ENCODE results near the gene FGF21.
"Not testable (repeated sequence)": the region's sequence is repeated elsewhere in the genome, so short reads cannot be mapped to it uniquely, and the experiment has no call there.

Gene FGF21

GRCh38 chr19:48714759-48715675 is 40.3 kb upstream of the FGF21 start:
- peaks cover 4 to 56% (median 47%) of the 10 kb centered on the region in 4 donors for H3K4me1 ChIP-seq
- intact Hi-C loops (cut with DNase I; ENCODE audit: low total_unique reads): no loop called here
- no peaks in the 10 kb centered on the region for H3K9me3 ChIP-seq
- TF ChIP-seq, protein P1, sequence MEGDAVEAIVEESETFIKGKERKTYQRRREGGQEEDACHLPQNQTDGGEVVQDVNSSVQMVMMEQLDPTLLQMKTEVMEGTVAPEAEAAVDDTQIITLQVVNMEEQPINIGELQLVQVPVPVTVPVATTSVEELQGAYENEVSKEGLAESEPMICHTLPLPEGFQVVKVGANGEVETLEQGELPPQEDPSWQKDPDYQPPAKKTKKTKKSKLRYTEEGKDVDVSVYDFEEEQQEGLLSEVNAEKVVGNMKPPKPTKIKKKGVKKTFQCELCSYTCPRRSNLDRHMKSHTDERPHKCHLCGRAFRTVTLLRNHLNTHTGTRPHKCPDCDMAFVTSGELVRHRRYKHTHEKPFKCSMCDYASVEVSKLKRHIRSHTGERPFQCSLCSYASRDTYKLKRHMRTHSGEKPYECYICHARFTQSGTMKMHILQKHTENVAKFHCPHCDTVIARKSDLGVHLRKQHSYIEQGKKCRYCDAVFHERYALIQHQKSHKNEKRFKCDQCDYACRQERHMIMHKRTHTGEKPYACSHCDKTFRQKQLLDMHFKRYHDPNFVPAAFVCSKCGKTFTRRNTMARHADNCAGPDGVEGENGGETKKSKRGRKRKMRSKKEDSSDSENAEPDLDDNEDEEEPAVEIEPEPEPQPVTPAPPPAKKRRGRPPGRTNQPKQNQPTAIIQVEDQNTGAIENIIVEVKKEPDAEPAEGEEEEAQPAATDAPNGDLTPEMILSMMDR (IDR thresholded peaks at IDR 0.05): no peak
- H3K4me3 ChIP-seq: peak overlapping the region; percentile 57 to 73
- peak overlapping the region; percentile 74 to 82 for H3K27ac ChIP-seq
- DNase-seq: no peak
- H3K27me3 ChIP-seq: no peaks in the 10 kb centered on the region
- H3K36me3 ChIP-seq: no peaks in the 10 kb centered on the region

DNA sequence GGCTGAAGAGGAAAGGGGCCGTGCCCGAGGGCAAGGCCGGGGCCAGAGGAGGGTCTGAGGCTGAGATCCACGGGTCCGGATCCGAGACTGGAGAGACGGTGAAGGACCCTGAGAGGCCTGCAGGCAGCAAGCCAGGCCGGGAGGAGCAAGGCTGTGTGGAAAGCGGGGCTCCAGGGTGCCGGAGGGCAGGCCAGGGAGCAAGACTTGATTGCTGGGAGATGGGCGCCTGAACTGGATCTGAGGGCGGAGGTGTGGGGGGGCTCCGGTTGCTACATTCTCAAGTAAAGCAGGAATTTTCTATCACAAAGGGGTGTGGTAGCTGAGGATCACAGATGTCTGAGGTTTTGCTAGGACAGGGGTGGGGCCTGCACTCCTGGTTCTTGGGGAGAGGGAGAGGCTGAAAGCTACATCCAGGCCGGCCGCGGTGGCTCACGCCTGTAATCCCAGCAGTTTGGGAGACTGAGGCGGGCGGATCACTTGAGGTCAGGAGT is 39.6 kb upstream of the FGF21 start:
- intact Hi-C loops (cut with DNase I; ENCODE audit: low total_unique reads): no loop called here

GRCh38 chr19:48716562-48717291 is 38.6 kb upstream of the FGF21 start:
- Histone ChIP-seq H3K27me3 (no peaks in the 10 kb centered on the region), H3K4me1 (peaks cover 4 to 61% (median 50%) of the 10 kb centered on the region in 4 donors), H3K36me3 (no peaks in the 10 kb centered on the region), H3K27ac (peak overlapping the region; percentile 74 to 82), H3K4me3 (peak overlapping the region; percentile 19 to 49), H3K9me3 (no peaks in the 10 kb centered on the region)
- intact Hi-C loops (cut with DNase I; ENCODE audit: low total_unique reads): no loop called here
- TF ChIP-seq, protein P1 (IDR thresholded peaks at IDR 0.05): no peak
- DNase-seq: peak in 1 of 2 donors; percentile 83

More for the DNA sequence above, 39.6 kb upstream of the FGF21 start:
- Histone ChIP-seq H3K4me1 (peaks cover 4 to 61% (median 49%) of the 10 kb centered on the region in 4 donors), H3K36me3 (no peaks in the 10 kb centered on the region), H3K27me3 (no peaks in the 10 kb centered on the region), H3K4me3 (peak overlapping the region in 1 of 2 donors; percentile 73), H3K27ac (peak overlapping the region; percentile 74 to 82), H3K9me3 (no peaks in the 10 kb centered on the region)
- TF ChIP-seq, protein P1 (IDR thresholded peaks at IDR 0.05): no peak
- no peak for DNase-seq

DNA sequence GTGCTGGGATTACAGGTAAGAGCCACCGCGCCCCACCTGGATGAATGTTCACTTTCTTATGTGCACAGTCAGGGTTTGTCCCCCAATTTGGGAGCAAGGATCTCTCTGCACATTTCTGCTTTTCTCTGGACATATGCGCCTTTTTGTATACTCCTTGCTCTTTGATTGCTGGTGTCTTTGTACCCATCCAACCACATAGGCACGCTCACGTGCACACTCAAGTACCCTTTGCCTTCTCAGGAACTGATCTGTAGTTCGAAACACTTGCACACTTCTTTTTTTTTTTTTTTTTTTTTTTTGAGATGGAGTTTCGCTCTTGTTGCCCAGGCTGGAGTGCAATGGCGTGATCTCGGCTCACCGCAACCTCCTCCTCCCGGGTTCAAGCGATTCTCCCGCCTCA is 37.2 kb upstream of the FGF21 start:
- intact Hi-C loops (cut with DNase I; ENCODE audit: low total_unique reads); H3K9me3 ChIP-seq; H3K4me3 ChIP-seq; H3K27me3 ChIP-seq; H3K27ac ChIP-seq; H3K36me3 ChIP-seq; DNase-seq: not testable (repeated sequence)
- peaks cover 4 to 60% (median 46%) of the 10 kb centered on the region in 4 donors for H3K4me1 ChIP-seq

GRCh38 chr19:48718711-48719231 is 36.6 kb upstream of the FGF21 start:
- no peak for DNase-seq
- H3K27ac ChIP-seq: no peak overlapping the region
- no peaks in the 10 kb centered on the region for H3K36me3 ChIP-seq
- intact Hi-C loops (cut with DNase I; ENCODE audit: low total_unique reads): no loop called here
- H3K4me1 ChIP-seq: peaks cover 4 to 54% (median 40%) of the 10 kb centered on the region in 4 donors
- no peaks in the 10 kb centered on the region for H3K9me3 ChIP-seq
- TF ChIP-seq, protein P1 (IDR thresholded peaks at IDR 0.05): no peak
- no peaks in the 10 kb centered on the region for H3K27me3 ChIP-seq
- no peak overlapping the region for H3K4me3 ChIP-seq

Data from tibial artery (tissue), 4 donors.